ENCODE measurements around the gene PRTG.
A peak's percentile ranks its signal among the peaks of the same experiment; 100 is the strongest.

The PRTG gene

GRCh38 chr15:55564347-55565145, 178.4 kb downstream of the PRTG start:
- H3K4me3 ChIP-seq (ENCODE audit: control insufficient read depth, low read depth, low read length): no peak overlapping the region
- TF ChIP-seq, protein P1, sequence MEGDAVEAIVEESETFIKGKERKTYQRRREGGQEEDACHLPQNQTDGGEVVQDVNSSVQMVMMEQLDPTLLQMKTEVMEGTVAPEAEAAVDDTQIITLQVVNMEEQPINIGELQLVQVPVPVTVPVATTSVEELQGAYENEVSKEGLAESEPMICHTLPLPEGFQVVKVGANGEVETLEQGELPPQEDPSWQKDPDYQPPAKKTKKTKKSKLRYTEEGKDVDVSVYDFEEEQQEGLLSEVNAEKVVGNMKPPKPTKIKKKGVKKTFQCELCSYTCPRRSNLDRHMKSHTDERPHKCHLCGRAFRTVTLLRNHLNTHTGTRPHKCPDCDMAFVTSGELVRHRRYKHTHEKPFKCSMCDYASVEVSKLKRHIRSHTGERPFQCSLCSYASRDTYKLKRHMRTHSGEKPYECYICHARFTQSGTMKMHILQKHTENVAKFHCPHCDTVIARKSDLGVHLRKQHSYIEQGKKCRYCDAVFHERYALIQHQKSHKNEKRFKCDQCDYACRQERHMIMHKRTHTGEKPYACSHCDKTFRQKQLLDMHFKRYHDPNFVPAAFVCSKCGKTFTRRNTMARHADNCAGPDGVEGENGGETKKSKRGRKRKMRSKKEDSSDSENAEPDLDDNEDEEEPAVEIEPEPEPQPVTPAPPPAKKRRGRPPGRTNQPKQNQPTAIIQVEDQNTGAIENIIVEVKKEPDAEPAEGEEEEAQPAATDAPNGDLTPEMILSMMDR (conservative IDR thresholded peaks at IDR 0.05; ENCODE audit: control insufficient read depth, insufficient read depth, low read depth, low read length): peak; percentile 15
- no peak for DNase-seq (ENCODE audit: low read depth)

- DNase-seq (ENCODE audit: low read depth): no peak
- TF ChIP-seq, protein P1 (conservative IDR thresholded peaks at IDR 0.05; ENCODE audit: control insufficient read depth, insufficient read depth, low read depth, low read length): no peak
Observed at GRCh38 chr15:55562601-55563000, 180.4 kb downstream of the PRTG start.

More at GRCh38 chr15:55562601-55563000, 180.4 kb downstream of the PRTG start:
- no peak overlapping the region for H3K4me3 ChIP-seq (ENCODE audit: control insufficient read depth, low read depth, low read length)
